Measurements from ENCODE around the gene PEX11B. TPM values are rescaled to one million over a fixed set of nuclear protein-coding genes. Genes with fewer than 3 reads are reported as not detected.

PEX11B gene
- total RNA-seq, 4 donors from 2014 or later, result 30.6 to 42.1 (median 37.3) TPM

DNA sequence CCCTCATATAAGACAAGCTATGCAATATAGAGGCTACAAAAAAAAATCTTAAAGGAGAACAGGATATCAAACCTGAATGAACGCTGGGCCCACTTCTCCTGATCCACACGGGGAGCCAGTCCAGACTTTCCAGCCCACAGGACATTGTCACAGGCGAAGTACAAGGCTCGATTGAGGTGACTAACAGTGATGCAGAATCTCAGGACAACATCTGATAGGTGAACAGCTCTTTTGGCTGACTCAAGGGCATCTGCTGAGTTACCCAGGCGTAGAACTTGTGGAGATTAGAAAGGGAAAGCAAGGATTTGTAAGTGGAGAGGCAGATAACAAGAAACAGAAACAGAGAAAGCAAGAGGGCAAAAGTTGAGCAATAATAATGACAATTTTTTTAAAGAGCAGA lies 1.8 kb downstream of the PEX11B start:
- no peaks in the 10 kb centered on the region for H3K9me3 ChIP-seq
- H3K27ac ChIP-seq, result no peak overlapping the region
- H3K4me1 ChIP-seq, result peaks cover 17 to 19% of the 10 kb centered on the region in 2 donors
- no peak for DNase-seq
- peaks cover 5 to 17% of the 10 kb centered on the region in 2 donors for H3K36me3 ChIP-seq
- intact Hi-C loops (cut with DNase I), result loop anchor here (5.0 kb wide), 1 partner anchor 41 kb away; the partner anchor contains the start of gene LIX1L
- WGBS, 2 donors, result 80 to 83% methylated on average over 5 of the region's 5 CpGs
- TF ChIP-seq, protein P1, sequence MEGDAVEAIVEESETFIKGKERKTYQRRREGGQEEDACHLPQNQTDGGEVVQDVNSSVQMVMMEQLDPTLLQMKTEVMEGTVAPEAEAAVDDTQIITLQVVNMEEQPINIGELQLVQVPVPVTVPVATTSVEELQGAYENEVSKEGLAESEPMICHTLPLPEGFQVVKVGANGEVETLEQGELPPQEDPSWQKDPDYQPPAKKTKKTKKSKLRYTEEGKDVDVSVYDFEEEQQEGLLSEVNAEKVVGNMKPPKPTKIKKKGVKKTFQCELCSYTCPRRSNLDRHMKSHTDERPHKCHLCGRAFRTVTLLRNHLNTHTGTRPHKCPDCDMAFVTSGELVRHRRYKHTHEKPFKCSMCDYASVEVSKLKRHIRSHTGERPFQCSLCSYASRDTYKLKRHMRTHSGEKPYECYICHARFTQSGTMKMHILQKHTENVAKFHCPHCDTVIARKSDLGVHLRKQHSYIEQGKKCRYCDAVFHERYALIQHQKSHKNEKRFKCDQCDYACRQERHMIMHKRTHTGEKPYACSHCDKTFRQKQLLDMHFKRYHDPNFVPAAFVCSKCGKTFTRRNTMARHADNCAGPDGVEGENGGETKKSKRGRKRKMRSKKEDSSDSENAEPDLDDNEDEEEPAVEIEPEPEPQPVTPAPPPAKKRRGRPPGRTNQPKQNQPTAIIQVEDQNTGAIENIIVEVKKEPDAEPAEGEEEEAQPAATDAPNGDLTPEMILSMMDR (IDR thresholded peaks at IDR 0.05), result no peak
- no peak for TF ChIP-seq POLR2A (IDR thresholded peaks at IDR 0.05)
- H3K4me3 ChIP-seq (replicated peaks in 1 of 3), result no peak overlapping the region
- no peaks in the 10 kb centered on the region for H3K27me3 ChIP-seq

DNA sequence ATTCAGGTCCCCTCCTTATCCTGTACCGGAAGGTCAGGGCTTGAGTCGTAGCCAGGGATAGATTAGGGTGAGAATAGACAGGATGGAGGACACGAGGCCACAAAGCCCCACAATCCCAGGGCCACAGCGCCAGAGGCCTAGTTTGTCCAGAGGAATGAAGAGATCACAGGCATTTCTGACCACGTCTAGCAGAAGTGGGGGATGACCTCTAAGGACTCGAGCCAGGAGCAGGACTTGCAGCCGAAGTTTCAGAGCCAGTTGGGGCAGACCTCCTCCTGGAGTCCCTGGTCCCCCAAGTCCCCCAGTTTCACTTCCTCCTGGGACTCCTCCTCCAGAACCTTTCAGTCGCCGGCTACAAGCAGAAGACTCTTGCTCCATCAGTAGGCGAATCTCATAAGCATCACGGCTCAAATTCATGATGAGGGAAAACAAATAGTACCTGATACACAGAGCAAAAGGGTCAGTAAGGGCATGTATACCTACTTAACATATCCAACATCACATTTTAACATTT lies 6.3 kb downstream of the PEX11B start:
- H3K27ac ChIP-seq, result no peak overlapping the region
- intact Hi-C loops (cut with DNase I), result no loop called here

DNA sequence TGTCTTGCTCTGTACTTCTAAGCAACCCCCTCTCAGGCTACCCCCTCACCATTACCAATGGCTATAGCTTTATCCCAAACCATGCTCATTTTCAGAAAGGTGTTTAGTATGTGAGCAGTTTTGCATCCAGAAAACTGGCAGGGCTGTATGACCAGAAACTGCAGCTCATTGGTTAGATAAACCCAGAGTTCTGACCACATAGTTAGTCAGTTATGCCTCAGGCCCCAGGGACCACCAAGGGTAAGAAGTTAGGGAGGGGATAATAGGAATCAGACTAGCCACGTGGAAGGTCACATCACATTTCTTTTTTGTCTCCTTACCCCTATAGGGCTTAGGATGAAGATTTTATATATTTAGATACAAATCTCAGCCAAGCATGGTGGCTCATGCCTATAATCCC lies 9.9 kb downstream of the PEX11B start:
- whole genome bisulfite sequencing, 2 donors, result 47 to 52% methylated on average over 1 of the region's 1 CpG
- intact Hi-C loops (cut with DNase I), result no loop called here
- DNase-seq, result no peak
- TF ChIP-seq, protein P1 (IDR thresholded peaks at IDR 0.05), result no peak
- no peak for TF ChIP-seq POLR2A (IDR thresholded peaks at IDR 0.05)
- Histone ChIP-seq H3K27me3 (no peaks in the 10 kb centered on the region), H3K27ac (peak overlapping the region in 1 of 3 donors; percentile 35), H3K4me1 (no peaks in the 10 kb centered on the region), H3K36me3 (peaks cover 12 to 19% of the 10 kb centered on the region in 2 donors), H3K9me3 (no peaks in the 10 kb centered on the region), H3K4me3 (replicated peaks in 1 of 3) (no peak overlapping the region)

More for the DNA sequence above, 6.3 kb downstream of the PEX11B start:
- DNase-seq, result no peak
- Histone ChIP-seq H3K4me3 (replicated peaks in 1 of 3) (no peak overlapping the region), H3K27me3 (no peaks in the 10 kb centered on the region), H3K36me3 (peaks cover 12 to 29% of the 10 kb centered on the region in 2 donors), H3K9me3 (no peaks in the 10 kb centered on the region), H3K4me1 (peaks cover 3 to 5% of the 10 kb centered on the region in 2 donors)
- 85 to 86% methylated on average over 10 to 11 of the region's 11 CpGs for WGBS, 2 donors
- TF ChIP-seq, protein P1 (IDR thresholded peaks at IDR 0.05), result no peak
- no peak for TF ChIP-seq POLR2A (IDR thresholded peaks at IDR 0.05)

DNA sequence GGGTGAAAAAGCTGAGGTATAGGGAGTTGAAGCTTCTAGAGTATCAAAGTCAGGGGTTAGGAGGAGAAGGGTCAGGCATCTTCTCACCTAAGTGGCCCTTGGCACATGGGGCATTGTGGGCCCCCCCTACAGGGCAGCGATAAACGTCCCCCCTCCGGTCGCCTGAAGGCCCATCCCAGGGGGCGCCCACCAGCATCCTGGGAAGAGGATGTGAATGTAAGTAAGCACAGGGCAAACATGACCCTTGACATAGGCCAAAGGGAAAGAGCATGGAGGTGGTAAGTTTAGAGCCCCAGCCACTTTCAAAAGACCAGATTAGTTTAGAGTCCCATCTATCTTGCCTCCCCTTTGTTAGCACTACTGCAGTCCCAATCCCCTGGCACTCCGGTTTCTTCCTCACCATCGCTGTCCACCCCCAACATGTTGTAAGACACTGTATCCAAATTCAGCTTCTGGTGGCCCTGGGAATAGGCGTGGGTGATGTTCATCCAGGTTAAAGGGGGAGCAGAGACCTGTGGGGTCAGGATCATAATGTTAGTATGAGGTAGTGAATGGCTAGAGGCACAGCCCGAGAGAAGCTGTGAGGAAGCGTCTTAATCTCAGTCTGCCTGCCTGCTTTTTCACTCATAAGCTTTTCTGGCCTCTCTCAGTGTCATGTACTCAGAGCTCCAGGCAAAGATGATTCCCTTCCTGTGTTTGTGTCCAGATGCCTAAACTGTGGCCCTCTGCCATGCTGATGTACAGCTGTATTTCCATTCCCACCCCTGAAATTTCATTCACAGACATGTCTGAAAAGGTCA lies 11.4 kb downstream of the PEX11B start:
- Histone ChIP-seq H3K4me1 (no peaks in the 10 kb centered on the region), H3K27ac (no peak overlapping the region), H3K27me3 (no peaks in the 10 kb centered on the region), H3K9me3 (no peaks in the 10 kb centered on the region), H3K36me3 (peaks cover 11 to 17% of the 10 kb centered on the region in 2 donors), H3K4me3 (replicated peaks in 1 of 3) (no peak overlapping the region)
- no peak for TF ChIP-seq POLR2A (IDR thresholded peaks at IDR 0.05)
- TF ChIP-seq, protein P1 (IDR thresholded peaks at IDR 0.05), result no peak
- WGBS, 2 donors, result 70 to 80% methylated on average over 10 of the region's 10 CpGs
- no peak for DNase-seq
- intact Hi-C loops (cut with DNase I), result no loop called here
